ENCODE measurements around the gene EMILIN3. TPM values are rescaled to one million over a fixed set of nuclear protein-coding genes. Genes with fewer than 3 reads are reported as not detected.

EMILIN3 gene
- total and polyA plus RNA-seq, 2 of the 8 experiments (the other 6 are each of a cell fraction or from before 2014, with no cell fraction given) = 3.8 to 5.2 TPM

- Histone ChIP-seq H3K4me1 (replicated peaks in 1 of 4; ENCODE audit: control insufficient read depth in 3 of 4, insufficient read depth in 4 of 4, low read length in 3 of 4) (no peaks in the 10 kb centered on the region; a peak in 1 of 7 replicates), H2BK15ac (ENCODE audit: low read length) (no peak overlapping the region), H2BK120ac (replicated peaks; ENCODE audit: low read depth, low read length) (no peak overlapping the region), H3K56ac (replicated peaks; ENCODE audit: insufficient read length, low read depth, low read length) (no peak overlapping the region), H4K8ac (ENCODE audit: extremely low read depth, insufficient read depth, low read length) (no peak overlapping the region), H2AK5ac (ENCODE audit: low read depth, low read length) (no peak overlapping the region), H2AFZ (ENCODE audit: low read length) (no peak overlapping the region), H3K9ac (replicated peaks in 1 of 4; ENCODE audit: extremely low read depth in 1 of 4, low read depth in 3 of 4, low read length in 3 of 4) (no peak overlapping the region), H2BK20ac (ENCODE audit: low read length) (no peak overlapping the region), H2BK12ac (ENCODE audit: low read depth, low read length) (no peak overlapping the region), H4K5ac (ENCODE audit: insufficient read length, low read depth, low read length) (no peak overlapping the region), H3K79me1 (ENCODE audit: low read depth, low read length) (no peaks in the 10 kb centered on the region), H3K27me3 (replicated peaks in 1 of 4; ENCODE audit: control insufficient read depth in 3 of 4, extremely low read depth in 1 of 4, insufficient read depth in 3 of 4, low read length in 3 of 4) (no peaks in the 10 kb centered on the region), H4K91ac (replicated peaks; ENCODE audit: insufficient read length, low read length) (no peak overlapping the region), H3K4ac (replicated peaks; ENCODE audit: insufficient read length, low read depth, low read length) (no peak overlapping the region), H3K79me2 (ENCODE audit: control insufficient read depth in 1 of 2, insufficient read depth in 2 of 2, low read length in 2 of 2) (no peaks in the 10 kb centered on the region), H3K36me3 (ENCODE audit: control insufficient read depth in 2 of 4, insufficient read depth in 4 of 4, low read length in 3 of 4) (no peaks in the 10 kb centered on the region), H3K9me3 (ENCODE audit: insufficient read depth in 2 of 2, low read depth in 1 of 2, low read length in 1 of 2) (peaks cover 8 to 9% of the 10 kb centered on the region in 2 experiments; a peak in 3 of 4 replicates), H2BK5ac (ENCODE audit: low read depth, low read length) (no peak overlapping the region), H3K14ac (ENCODE audit: insufficient read length) (no peak overlapping the region), H3K23me2 (ENCODE audit: low read depth, low read length) (no peaks in the 10 kb centered on the region), H4K20me1 (replicated peaks in 1 of 2; ENCODE audit: control insufficient read depth in 1 of 2, insufficient read depth in 2 of 2, low read length in 2 of 2) (no peaks in the 10 kb centered on the region), H3K18ac (ENCODE audit: extremely low read depth, low read length) (no peak overlapping the region), H3K4me3 (ENCODE audit: extremely low read depth in 1 of 4, insufficient read depth in 2 of 4, low read depth in 3 of 4, low read length in 4 of 4) (no peak overlapping the region), H3K4me2 (ENCODE audit: insufficient read depth in 1 of 2, low read depth in 2 of 2, low read length in 2 of 2) (no peak overlapping the region), H3K23ac (ENCODE audit: insufficient read length) (no peak overlapping the region), H3K27ac (ENCODE audit: low read depth, low read length) (no peak overlapping the region)
- WGBS, 2 experiments (ENCODE audit: extremely low coverage in 1 of 2, insufficient coverage in 1 of 2, insufficient read length in 1 of 2, insufficient replicate concordance in 2 of 2, low coverage in 1 of 2, low lambda C conversion rate in 2 of 2, missing lambda C conversion rate in 1 of 2) = 77% methylated on average over 9 of the region's 9 CpGs; no CpG with 5 or more reads in 1 of the 2 experiments
- DNase-seq (ENCODE audit: low read depth in 1 of 2, low spot score in 2 of 2) (no peak), FAIRE-seq (no peak)
- ChIA-PET POLR2A (ENCODE audit: partially characterized antibody) (no interaction called here), CTCF (ENCODE audit: partially characterized antibody) (interaction anchor here (0.6 to 2.3 kb wide), 4 partner anchors 22 to 656 kb away, joined by 4 to 6 read pairs (median 5); partner anchors contain the start of gene LPIN3)
- TF ChIP-seq CHD2 (IDR thresholded peaks at IDR 0.05; ENCODE audit: low read length) = no peak
- TF ChIP-seq SP4 (IDR thresholded peaks at IDR 0.05; ENCODE audit: low read length) = no peak
- no peak for TF ChIP-seq RFX5 (IDR thresholded peaks at IDR 0.05; ENCODE audit: borderline replicate concordance, low read depth, low read length)
- TF ChIP-seq SUZ12 (IDR thresholded peaks at IDR 0.05; ENCODE audit: low read length) = no peak
- TF ChIP-seq PHF8 (conservative IDR thresholded peaks at IDR 0.05; ENCODE audit: low read depth, low read length) = no peak
- no peak for TF ChIP-seq BRCA1 (IDR thresholded peaks at IDR 0.05; ENCODE audit: low read depth, low read length)
- no peak for TF ChIP-seq CTCF (IDR thresholded peaks at IDR 0.05; ENCODE audit: control extremely low read depth in 1 of 3, insufficient read depth in 1 of 3, low read depth in 1 of 3, low read length in 3 of 3)
- no peak for TF ChIP-seq BACH1 (IDR thresholded peaks at IDR 0.05; ENCODE audit: low read length)
- TF ChIP-seq GTF2F1 (IDR thresholded peaks at IDR 0.05; ENCODE audit: borderline replicate concordance, low read depth, low read length) = no peak
These were observed 7.6 kb upstream of the EMILIN3 start for GRCh38 chr20:41373931-41374920.

Data from H1 (cell line).